HepG2 (cell line): ENCODE measurements around the gene ERICH3. TPM values are rescaled to one million over a fixed set of nuclear protein-coding genes. Genes with fewer than 3 reads are reported as not detected.

Experiments
- ATAC-seq: fragments of 200-7000 bp; cut with Tn5 transposase; 3 replicates; pipeline ENCODE4 v1.9.1; 2020; ENCODE audit warnings: mild to moderate bottlenecking, moderate library complexity
- BruUV-seq: library from RNA; stranded (reverse); fragments of 400-500 nt; replicated peaks from 2 replicates; lab custom pipeline; 2021; lab: Mats Ljungman, UMichigan
- CTCF ChIA-PET: fragments of 300-600 bp; formaldehyde crosslinking; extraction: SDS; loops from one replicate; lab custom pipeline; 2021; ENCODE audit warnings: low total read pairs, inconsistent platforms, low intra/inter-chr PET ratio; lab: Yijun Ruan, JAX
- POLR2A ChIA-PET: fragments of 350-600 bp; sonication (Branson Sonifier 250); formaldehyde crosslinking; loops from one replicate; lab custom pipeline; 2020; ENCODE audit warnings: antibody characterized with exemption, inconsistent platforms; lab: Yijun Ruan, JAX
- DNase-seq: peaks from one replicate; pipeline ENCODE4 v3.0.0-alpha.2; 2015; ENCODE audit warnings: low spot score
- FAIRE-seq: peaks from 3 replicates; lab custom pipeline; 2011; peaks lifted over from hg19 to GRCh38; lab: Jason Lieb, UNC
- H2AFZ ChIP-seq: one replicate; pipeline ENCODE4 v1.6.1; 2011; ENCODE audit warnings: low read length, inconsistent platforms
- H3K27ac ChIP-seq: fragments of 300-600 bp; 3 replicates; pipeline ENCODE4 v1.8.0; 2011; ENCODE audit warnings: mixed run types, mild to moderate bottlenecking, mixed read lengths, low read length, inconsistent platforms; ENCODE audit not compliant: insufficient read depth; ENCODE audit errors: extremely low read length
- H3K27me3 ChIP-seq, 2 experiments: fragments of 200-600 bp in 1 of 2; 2 replicates in 1 of 2; 3 replicates in 1 of 2; pipeline versions ENCODE4 v1.6.0 to v1.8.0; 2011; ENCODE audit warnings: low read length in 2 of 2, mild to moderate bottlenecking in 2 of 2, moderate library complexity in 2 of 2, inconsistent platforms in 1 of 2; ENCODE audit not compliant: insufficient read depth in 2 of 2, control insufficient read depth in 1 of 2
- H3K36me3 ChIP-seq, 2 experiments: fragments of 200-600 bp in 1 of 2; replicated peaks in 1 of 2; 2 replicates in 1 of 2; 3 replicates in 1 of 2; pipeline versions ENCODE4 v1.5.1 to v1.8.0; 2011; ENCODE audit warnings: low read length in 2 of 2, inconsistent platforms in 1 of 2; ENCODE audit not compliant: insufficient read depth in 2 of 2, control insufficient read depth in 1 of 2
- H3K4me1 ChIP-seq: 2 replicates; pipeline ENCODE4 v1.5.1; 2012; ENCODE audit warnings: low read length, inconsistent platforms; ENCODE audit not compliant: insufficient read depth
- H3K4me2 ChIP-seq: 2 replicates; pipeline ENCODE4 v1.6.0; 2011; ENCODE audit warnings: low read depth, low read length, inconsistent platforms
- H3K4me3 ChIP-seq, 3 experiments: fragments of 200-600 bp in 1 of 3; sonication (generic), shearing (Covaris generic) in 1 of 3; replicated peaks in 1 of 3; 2 replicates each; pipeline ENCODE4 v1.5.1; 2011 to 2016; ENCODE audit warnings: low read length in 3 of 3, inconsistent platforms in 2 of 3, low read depth in 2 of 3, mild to moderate bottlenecking in 2 of 3, control low read depth in 1 of 3, mixed read lengths in 1 of 3; ENCODE audit not compliant: insufficient read depth in 1 of 3
- H3K79me2 ChIP-seq: one replicate; pipeline ENCODE4 v1.6.1; 2011; ENCODE audit warnings: low read length, inconsistent platforms; ENCODE audit not compliant: insufficient read depth
- H3K9ac ChIP-seq: 2 replicates; pipeline ENCODE4 v1.6.0; 2011; ENCODE audit warnings: mild to moderate bottlenecking, low read depth, low read length, inconsistent platforms; ENCODE audit not compliant: insufficient read depth
- H3K9me3 ChIP-seq: 2 replicates; pipeline ENCODE4 v1.5.1; 2012; ENCODE audit warnings: mild to moderate bottlenecking, low read length
- H4K20me1 ChIP-seq: 2 replicates; pipeline ENCODE4 v1.6.0; 2011; ENCODE audit warnings: inconsistent platforms, mild to moderate bottlenecking, low read length, moderate library complexity; ENCODE audit not compliant: insufficient read depth
- E2F5 ChIP-seq: sonication (generic); formaldehyde crosslinking; conservative IDR thresholded peaks from 2 replicates; pipeline ENCODE4 v1.4.0; 2020; ENCODE audit warnings: missing genetic modification reagents
- FOSL1 ChIP-seq: sonication (generic); formaldehyde crosslinking; IDR thresholded peaks from 2 replicates; pipeline ENCODE4 v1.9.0; 2021; ENCODE audit warnings: missing genetic modification reagents, borderline replicate concordance
- GATAD2A ChIP-seq: IDR thresholded peaks from 2 replicates; pipeline ENCODE4 v1.6.1; 2016
- HOXA7 ChIP-seq: sonication (generic); formaldehyde crosslinking; IDR thresholded peaks from 2 replicates; pipeline ENCODE4 v1.8.1; 2022; ENCODE audit warnings: mild to moderate bottlenecking, missing genetic modification reagents, moderate library complexity
- KDM5A ChIP-seq: fragments of 200-600 bp; sonication (generic); IDR thresholded peaks from 2 replicates; pipeline ENCODE4 v1.7.0; 2018; ENCODE audit warnings: antibody characterized with exemption, mild to moderate bottlenecking, low read length, borderline replicate concordance
- KLF15 ChIP-seq: sonication (generic); formaldehyde crosslinking; IDR thresholded peaks from 2 replicates; pipeline ENCODE4 v1.8.1; 2023; ENCODE audit warnings: borderline replicate concordance, mild to moderate bottlenecking, inconsistent platforms, missing genetic modification reagents, mixed read lengths
- TBP ChIP-seq: sonication (generic); formaldehyde crosslinking; IDR thresholded peaks from 2 replicates; pipeline ENCODE4 v1.5.0; 2020; ENCODE audit warnings: missing genetic modification reagents
- U2AF2 ChIP-seq: fragments of 200-400 bp; formaldehyde crosslinking; IDR thresholded peaks from 2 replicates; pipeline ENCODE4 v1.6.1; 2017; ENCODE audit warnings: low read depth, mild to moderate bottlenecking, low read length
- ZBTB1 ChIP-seq: sonication (generic); formaldehyde crosslinking; IDR thresholded peaks from 2 replicates; pipeline ENCODE4 v1.4.0; 2020; ENCODE audit warnings: missing genetic modification reagents, borderline replicate concordance
- ZNF24 ChIP-seq: fragments of 450-650 bp; IDR thresholded peaks from 2 replicates; pipeline ENCODE4 v1.6.1; 2017; ENCODE audit warnings: antibody characterized with exemption, mild to moderate bottlenecking
- ZNF580 ChIP-seq: IDR thresholded peaks from 2 replicates; pipeline ENCODE4 v1.6.1; 2016; ENCODE audit warnings: low read depth, borderline replicate concordance
- ZNF678 ChIP-seq: sonication (generic); formaldehyde crosslinking; IDR thresholded peaks from 2 replicates; pipeline ENCODE4 v1.4.0; 2020; ENCODE audit warnings: mild to moderate bottlenecking, missing genetic modification reagents
- WGBS: methylation state at CpG from one replicate; pipeline ENCODE4 v1.1.6; 2017; ENCODE audit warnings: low lambda C conversion rate; 5-methylcytosine and 5-hydroxymethylcytosine counted together
- in situ Hi-C: cut with HindIII; loops from 2 replicates; pipeline ENCODE4 v1.10.0; 2017; ENCODE audit warnings: low pct_unique_long_range_greater_than_20kb; ENCODE audit not compliant: extremely low pct_ligation_motif_present
- intact Hi-C: fragments of 100-400 bp; cut with micrococcal nuclease; formaldehyde crosslinking; loops from one replicate; pipeline ENCODE4 v1.10.0; 2022; ENCODE audit not compliant: unreplicated experiment
- polyA plus RNA-seq, 8 experiments: library from polyadenylated mRNA; depleted of rRNA in 3 of 8; stranded (reverse) in 7 of 8; unstranded in 1 of 8; fragments of >200 nt; fragmentation: Illumina TruSeq in 4 of 8; extraction: Trizol in 4 of 8; gene quantifications; 2 replicates each; pipeline versions ENCODE4 v1.2.1 to v1.2.3, GENCODE V29; 2011 to 2016; ENCODE audit warnings: low read depth in 4 of 8, missing spikeins in 1 of 8, mixed read lengths in 1 of 8; ENCODE audit not compliant: insufficient read depth in 1 of 8
- total RNA-seq, 5 experiments: library from RNA; depleted of rRNA; stranded (reverse); fragments of >200 nt; fragmentation: Illumina TruSeq; extraction: Trizol; gene quantifications; 2 replicates each; pipeline ENCODE4 v1.2.3, GENCODE V29; 2016; ENCODE audit warnings: low read depth in 1 of 5
- TF ChIP-seq, protein P1 (sequence below): sonication (generic); formaldehyde crosslinking; IDR thresholded peaks from 2 replicates; pipeline ENCODE4 v1.5.1; 2020; ENCODE audit warnings: missing genetic modification reagents, mild to moderate bottlenecking, borderline replicate concordance
- TF ChIP-seq, protein P2 (sequence below): sonication (generic); formaldehyde crosslinking; IDR thresholded peaks from 2 replicates; pipeline ENCODE4 v1.5.0; 2020; ENCODE audit warnings: missing genetic modification reagents, mild to moderate bottlenecking, borderline replicate concordance
- TF ChIP-seq, protein P3 (sequence below): IDR thresholded peaks from 2 replicates; pipeline ENCODE4 v1.6.1; 2016; ENCODE audit warnings: mild to moderate bottlenecking, missing biosample characterization, missing genetic modification reagents

The ERICH3 gene
- total and polyA plus RNA-seq, 2 of the 13 experiments (the other 11 are each of a cell fraction or from before 2014, with no cell fraction given) = 0.03 TPM; not detected in 1

DNA sequence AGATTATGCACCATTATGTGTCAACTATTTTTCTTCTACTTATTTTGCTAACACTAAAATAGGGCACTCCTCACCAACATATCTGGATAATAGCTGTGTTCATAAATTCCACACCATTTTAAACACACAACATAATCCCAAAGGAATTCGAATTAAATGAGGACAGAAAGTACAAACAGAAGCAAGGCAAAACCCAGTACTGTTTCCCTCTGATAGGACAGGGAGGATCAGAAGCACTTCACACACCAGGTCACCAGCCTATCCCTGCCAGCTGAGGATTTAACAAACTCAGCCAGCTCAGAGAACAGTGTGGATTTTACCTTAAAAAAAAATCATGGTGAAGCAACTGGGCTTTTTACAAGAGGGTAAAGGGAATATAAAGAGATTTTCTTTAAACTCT is 39.3 kb upstream of the ERICH3 start (continued):
- no peak for TF ChIP-seq GATAD2A (CRISPR knock-in tag)
- TF ChIP-seq U2AF2 = no peak
- no peak for TF ChIP-seq ZNF678 (CRISPR knock-in tag)
- no peak for TF ChIP-seq TBP (CRISPR knock-in tag)
- no peak for TF ChIP-seq HOXA7 (CRISPR knock-in tag)
- TF ChIP-seq, protein P1, sequence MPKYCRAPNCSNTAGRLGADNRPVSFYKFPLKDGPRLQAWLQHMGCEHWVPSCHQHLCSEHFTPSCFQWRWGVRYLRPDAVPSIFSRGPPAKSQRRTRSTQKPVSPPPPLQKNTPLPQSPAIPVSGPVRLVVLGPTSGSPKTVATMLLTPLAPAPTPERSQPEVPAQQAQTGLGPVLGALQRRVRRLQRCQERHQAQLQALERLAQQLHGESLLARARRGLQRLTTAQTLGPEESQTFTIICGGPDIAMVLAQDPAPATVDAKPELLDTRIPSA = no peak
- TF ChIP-seq ZNF24 = no peak
- no peak for TF ChIP-seq KDM5A

- Histone ChIP-seq H4K20me1 (no peaks in the 10 kb centered on the region), H3K4me2 (no peak overlapping the region), H3K4me1 (no peaks in the 10 kb centered on the region), H3K27me3 (no peaks in the 10 kb centered on the region; a peak in 1 of 5 replicates), H3K27ac (no peak overlapping the region), H3K9ac (no peak overlapping the region), H3K79me2 (no peaks in the 10 kb centered on the region), H2AFZ (no peak overlapping the region), H3K4me3 (no peak overlapping the region), H3K9me3 (no peaks in the 10 kb centered on the region), H3K36me3 (peaks cover 8 to 49% of the 10 kb centered on the region in 2 experiments)
- POLR2A ChIA-PET = interaction anchor here (1.0 kb wide), 1 partner anchor 28 kb away, joined by 3 read pairs; no protein-coding TSS in a partner anchor
- BruUV-seq = no TSS peak
- ATAC-seq (no peak), DNase-seq (no peak), FAIRE-seq (no peak)
- intact Hi-C loops = no loop called here
- WGBS = 99% methylated on average over 6 of the region's 6 CpGs
- in situ Hi-C loops = no loop called here
- TF ChIP-seq ZBTB1 (CRISPR knock-in tag) = no peak
- no peak for TF ChIP-seq HOXA7 (CRISPR knock-in tag)
- TF ChIP-seq, protein P2, sequence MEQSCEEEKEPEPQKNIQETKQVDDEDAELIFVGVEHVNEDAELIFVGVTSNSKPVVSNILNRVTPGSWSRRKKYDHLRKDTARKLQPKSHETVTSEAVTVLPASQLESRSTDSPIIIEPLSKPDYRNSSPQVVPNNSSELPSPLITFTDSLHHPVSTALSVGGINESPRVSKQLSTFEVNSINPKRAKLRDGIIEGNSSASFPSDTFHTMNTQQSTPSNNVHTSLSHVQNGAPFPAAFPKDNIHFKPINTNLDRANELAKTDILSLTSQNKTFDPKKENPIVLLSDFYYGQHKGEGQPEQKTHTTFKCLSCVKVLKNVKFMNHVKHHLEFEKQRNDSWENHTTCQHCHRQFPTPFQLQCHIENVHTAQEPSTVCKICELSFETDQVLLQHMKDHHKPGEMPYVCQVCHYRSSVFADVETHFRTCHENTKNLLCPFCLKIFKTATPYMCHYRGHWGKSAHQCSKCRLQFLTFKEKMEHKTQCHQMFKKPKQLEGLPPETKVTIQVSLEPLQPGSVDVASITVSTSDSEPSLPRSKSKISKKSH = no peak
- TF ChIP-seq ZNF580 (CRISPR knock-in tag) = no peak
- TF ChIP-seq, protein P3, sequence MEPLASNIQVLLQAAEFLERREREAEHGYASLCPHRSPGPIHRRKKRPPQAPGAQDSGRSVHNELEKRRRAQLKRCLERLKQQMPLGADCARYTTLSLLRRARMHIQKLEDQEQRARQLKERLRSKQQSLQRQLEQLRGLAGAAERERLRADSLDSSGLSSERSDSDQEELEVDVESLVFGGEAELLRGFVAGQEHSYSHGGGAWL (CRISPR knock-in tag) = no peak
- no peak for TF ChIP-seq E2F5 (CRISPR knock-in tag)
- no peak for TF ChIP-seq FOSL1 (CRISPR knock-in tag)
- TF ChIP-seq KLF15 (CRISPR knock-in tag) = no peak
- CTCF ChIA-PET = no interaction called here
Observed at GRCh38 chr1:74703386-74704182, 30.0 kb upstream of the ERICH3 start.
